Thyroid gland (tissue), 4 donors: ENCODE measurements around the gene NAALAD2. TPM values are rescaled to one million over a fixed set of nuclear protein-coding genes. Genes with fewer than 3 reads are reported as not detected.
"Not testable (repeated sequence)": the region's sequence is repeated elsewhere in the genome, so short reads cannot be mapped to it uniquely, and the experiment has no call there.

Source experiments
- DNase-seq, 2 donors: peaks; one replicate each; pipeline ENCODE4 v3.0.0-alpha.2; 2019
- H3K27ac ChIP-seq, 3 donors: fragments of 200-600 bp; sonication (generic); 1 replicate in 2 of 3; 2 replicates in 1 of 3; pipeline ENCODE4 v1.5.1; 2016 to 2019; ENCODE audit warnings: mild to moderate bottlenecking in 1 of 3, moderate library complexity in 1 of 3
- H3K27me3 ChIP-seq: fragments of 200-600 bp; sonication (generic); one replicate; pipeline ENCODE4 v1.5.1; 2019
- H3K36me3 ChIP-seq, 2 donors: fragments of 200-600 bp; sonication (generic); one replicate each; pipeline ENCODE4 v1.5.1; 2016 to 2019
- H3K4me1 ChIP-seq, 2 donors: fragments of 200-600 bp; sonication (generic); one replicate each; pipeline ENCODE4 v1.5.1; 2017 to 2019
- H3K4me3 ChIP-seq, 3 donors: fragments of 200-600 bp; sonication (generic); replicated peaks in 1 of 3; 1 replicate in 2 of 3; 2 replicates in 1 of 3; pipeline ENCODE4 v1.5.1; 2016; ENCODE audit warnings: mild to moderate bottlenecking in 1 of 3
- H3K9me3 ChIP-seq: fragments of 200-600 bp; sonication (generic); one replicate; pipeline ENCODE4 v1.5.1; 2017
- CTCF ChIP-seq, 6 experiments: fragments of 200-600 bp in 3 of 6; fragments of 450-650 bp in 3 of 6; sonication (generic) in 3 of 6; IDR thresholded peaks; one replicate each; pipeline ENCODE4 v1.5.1; 2016 to 2019; ENCODE audit warnings: antibody characterized with exemption in 6 of 6, mild to moderate bottlenecking in 2 of 6, inconsistent platforms in 1 of 6, moderate library complexity in 1 of 6
- POLR2A ChIP-seq, 2 donors: fragments of 450-650 bp; IDR thresholded peaks; one replicate each; pipeline ENCODE4 v1.6.1; 2017; ENCODE audit warnings: antibody characterized with exemption in 2 of 2, mild to moderate bottlenecking in 2 of 2, moderate library complexity in 1 of 2
- WGBS, 2 donors: methylation state at CpG; one replicate each; pipeline ENCODE4 v1.1.5; 2017; 5-methylcytosine and 5-hydroxymethylcytosine counted together
- intact Hi-C: fragments of 100-400 bp; cut with DNase I; formaldehyde crosslinking; loops from one replicate; pipeline ENCODE4 v1.15.1; 2023
- total RNA-seq, 4 donors: library from RNA; depleted of rRNA; stranded (reverse); fragments of >200 nt; gene quantifications; one replicate each; pipeline ENCODE4 v1.2.3, GENCODE V29; 2016

NAALAD2 gene
- total RNA-seq: 1 to 10 TPM; 1.1 to 4.3 (median 2.2) TPM

GRCh38 chr11:90134478-90135003 lies at the start of gene NAALAD2:
Gene NAALAD2 (plus strand): TSS chr11:90134663. CDS start chr11:90134759, 96 bp downstream.
- Histone ChIP-seq H3K4me3 (peak within 1 kb of the TSS in 2 of 3 donors; percentile 21 to 30), H3K9me3 (no peaks in the 10 kb centered on the region), H3K27ac (no peak within 1 kb of the TSS), H3K27me3 (no peaks in the 10 kb centered on the region), H3K4me1 (peaks cover 0 to 6% of the 10 kb centered on the region in 2 donors), H3K36me3 (no peaks in the 10 kb centered on the region)
- intact Hi-C loops: no loop called here
- WGBS, 2 donors: 0 to 3% methylated on average over 13 to 25 of the region's 25 CpGs
- TF ChIP-seq CTCF (IDR thresholded peaks at IDR 0.05) (no peak), POLR2A (IDR thresholded peaks at IDR 0.05) (no peak)
- peak; percentile 19 to 23 for DNase-seq

DNA sequence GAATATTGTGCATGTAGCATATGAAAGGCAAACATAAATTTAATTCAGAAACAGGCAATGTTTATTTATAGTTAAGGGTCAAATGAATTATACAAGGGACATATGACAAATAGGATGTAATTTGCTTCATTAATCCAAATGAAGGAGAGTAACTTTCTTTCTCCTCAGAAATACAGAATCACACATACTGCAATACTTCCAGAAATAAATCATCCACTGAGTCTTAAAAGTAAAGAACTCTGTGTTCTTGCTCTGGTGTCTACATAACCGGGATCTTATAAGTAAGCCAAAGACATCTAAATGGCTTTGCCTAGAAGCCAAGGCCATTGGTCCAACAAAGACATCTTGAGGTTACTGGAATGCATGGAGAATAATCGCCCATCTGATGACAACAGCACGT lies 48.8 kb upstream of the NAALAD2 start, which contains the start of gene UBTFL1:
UBTFL1 (plus strand) TSS at position 301 of the 400 bp plus-strand sequence; CDS start at position 301, 0 bp downstream.
- WGBS, 2 donors: 40 to 100% methylated on average over 1 to 2 of the region's 3 CpGs
- not testable (repeated sequence) for H3K4me3 ChIP-seq, H3K4me1 ChIP-seq

GRCh38 chr11:90088731-90089130 lies 45.7 kb upstream of the NAALAD2 start:
- H3K9me3 ChIP-seq, DNase-seq, H3K4me3 ChIP-seq, H3K4me1 ChIP-seq, H3K27ac ChIP-seq, H3K27me3 ChIP-seq, intact Hi-C loops, H3K36me3 ChIP-seq: not testable (repeated sequence)
- 40 to 53% methylated on average over 2 of the region's 2 CpGs for WGBS, 2 donors

More for the DNA sequence above, 48.8 kb upstream of the NAALAD2 start, which contains the start of gene UBTFL1:
- intact Hi-C loops, H3K27ac ChIP-seq, H3K9me3 ChIP-seq, H3K36me3 ChIP-seq, H3K27me3 ChIP-seq, DNase-seq: not testable (repeated sequence)

- H3K27ac ChIP-seq, DNase-seq, H3K4me3 ChIP-seq, intact Hi-C loops, H3K36me3 ChIP-seq, H3K9me3 ChIP-seq, H3K27me3 ChIP-seq, H3K4me1 ChIP-seq: not testable (repeated sequence)
- 94 to 97% methylated on average over 22 of the region's 28 CpGs for WGBS, 2 donors
These were observed 39.1 kb upstream of the NAALAD2 start for GRCh38 chr11:90095230-90095924.

DNA sequence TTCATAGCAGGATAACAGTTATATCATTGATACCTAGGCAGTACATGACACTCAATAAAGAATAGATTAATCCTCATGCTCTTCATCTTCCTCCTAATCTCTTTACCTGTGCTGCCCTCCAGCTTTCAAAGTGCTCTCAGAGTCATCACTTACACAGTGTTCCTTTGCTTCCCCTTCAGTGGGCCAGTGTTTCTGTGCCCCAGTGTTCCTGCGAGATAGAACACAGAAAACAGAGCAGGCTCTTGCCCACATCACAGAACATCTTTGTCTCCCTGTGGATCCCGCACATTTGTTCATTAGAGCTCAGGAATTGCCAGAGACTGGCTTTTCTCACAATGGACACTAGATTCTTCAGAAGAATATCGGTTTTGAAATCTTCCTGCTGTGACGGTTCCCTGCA lies 36.2 kb upstream of the NAALAD2 start:
- H3K27me3 ChIP-seq, H3K9me3 ChIP-seq, H3K4me1 ChIP-seq, DNase-seq, H3K27ac ChIP-seq, H3K36me3 ChIP-seq, intact Hi-C loops, H3K4me3 ChIP-seq: not testable (repeated sequence)
- WGBS, 2 donors: 65 to 86% methylated on average over 4 of the region's 4 CpGs

DNA sequence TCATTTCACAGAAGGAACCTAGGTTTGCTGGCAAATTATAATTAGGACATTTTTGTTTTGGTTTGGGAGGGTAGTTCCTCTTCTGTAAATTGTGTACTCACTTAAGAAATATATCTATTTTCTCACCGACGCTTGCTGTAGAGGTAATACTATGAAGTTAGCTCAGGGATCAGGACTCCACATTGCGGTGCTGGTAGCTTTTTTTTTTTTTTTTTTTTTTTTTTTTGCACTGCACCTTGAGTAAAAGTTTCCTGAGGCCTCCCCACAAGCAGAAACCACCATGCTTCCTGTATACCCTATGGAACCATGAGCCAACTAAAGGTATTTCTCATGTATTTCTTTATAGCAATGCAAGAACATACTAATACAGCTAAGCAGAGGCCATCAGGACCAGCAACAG lies 34.0 kb upstream of the NAALAD2 start:
- H3K27ac ChIP-seq: no peak overlapping the region
- no peaks in the 10 kb centered on the region for H3K4me1 ChIP-seq
- H3K36me3 ChIP-seq: no peaks in the 10 kb centered on the region
- intact Hi-C loops: no loop called here
- no peak overlapping the region for H3K4me3 ChIP-seq
- WGBS, 2 donors: 90 to 92% methylated on average over 3 of the region's 3 CpGs
- no peaks in the 10 kb centered on the region for H3K27me3 ChIP-seq
- DNase-seq: no peak
- TF ChIP-seq CTCF (IDR thresholded peaks at IDR 0.05) (no peak), POLR2A (IDR thresholded peaks at IDR 0.05) (no peak)
- H3K9me3 ChIP-seq: no peaks in the 10 kb centered on the region

DNA sequence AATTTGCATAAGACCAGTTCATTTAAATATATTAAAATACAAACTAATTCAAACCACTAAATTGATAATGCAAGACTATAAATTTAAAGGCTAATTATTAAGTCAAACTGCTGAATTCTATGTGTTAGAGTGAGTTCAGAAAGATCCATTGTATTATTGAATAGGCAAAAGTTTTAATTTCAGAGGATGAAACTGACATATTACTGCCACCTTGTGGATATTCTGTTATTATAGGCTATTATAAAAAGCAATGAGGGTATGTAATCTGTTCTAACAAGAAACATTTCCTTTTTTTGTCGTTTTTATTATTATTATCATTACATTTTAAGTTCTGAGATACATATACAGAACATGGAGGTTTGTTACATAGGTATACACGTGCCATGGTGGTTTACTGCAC lies 20.9 kb upstream of the NAALAD2 start:
- Histone ChIP-seq H3K4me1 (no peaks in the 10 kb centered on the region), H3K27ac (no peak overlapping the region), H3K27me3 (no peaks in the 10 kb centered on the region), H3K4me3 (no peak overlapping the region), H3K36me3 (no peaks in the 10 kb centered on the region), H3K9me3 (no peaks in the 10 kb centered on the region)
- TF ChIP-seq CTCF (IDR thresholded peaks at IDR 0.05) (peak in 3 of 6 experiments; percentile 18 to 48 (median 45)), POLR2A (IDR thresholded peaks at IDR 0.05) (no peak)
- no peak for DNase-seq
- intact Hi-C loops: no loop called here
- 3 to 5% methylated on average over 2 of the region's 2 CpGs for WGBS, 2 donors
